GM18519 (cell line): ENCODE data around the gene NKIRAS1.
A peak's percentile ranks its signal among the peaks of the same experiment; 100 is the strongest.
"Not testable (repeated sequence)": the region's sequence is repeated elsewhere in the genome, so short reads cannot be mapped to it uniquely, and the experiment has no call there.

Source experiments
- ATAC-seq: cut with Tn5 transposase; IDR thresholded peaks from one replicate; pipeline ENCODE4 v1.9.1; 2021; ENCODE audit warnings: mild to moderate bottlenecking, moderate library complexity; ENCODE audit not compliant: unreplicated experiment, low FRiP score

NKIRAS1 gene

DNA sequence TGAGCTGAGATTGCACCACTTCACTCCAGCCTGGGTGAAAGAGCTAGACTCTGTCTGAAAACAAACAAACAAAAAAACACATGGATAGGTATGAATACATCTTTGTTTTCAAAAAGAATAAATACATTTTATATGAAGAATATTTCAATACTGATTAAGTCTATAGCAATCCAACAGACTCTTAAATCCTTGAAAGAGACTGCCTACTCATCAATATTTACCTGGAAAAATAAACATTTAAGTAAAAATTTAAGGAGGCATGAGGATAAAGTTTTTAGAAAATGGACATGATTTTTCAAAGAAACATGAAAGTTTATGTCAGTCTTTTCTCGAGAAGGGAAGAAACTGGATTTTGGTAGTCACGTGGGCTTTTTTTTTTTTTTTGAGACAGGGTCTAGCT, 5.4 kb downstream of the NKIRAS1 start:
- ATAC-seq, result no peak

DNA sequence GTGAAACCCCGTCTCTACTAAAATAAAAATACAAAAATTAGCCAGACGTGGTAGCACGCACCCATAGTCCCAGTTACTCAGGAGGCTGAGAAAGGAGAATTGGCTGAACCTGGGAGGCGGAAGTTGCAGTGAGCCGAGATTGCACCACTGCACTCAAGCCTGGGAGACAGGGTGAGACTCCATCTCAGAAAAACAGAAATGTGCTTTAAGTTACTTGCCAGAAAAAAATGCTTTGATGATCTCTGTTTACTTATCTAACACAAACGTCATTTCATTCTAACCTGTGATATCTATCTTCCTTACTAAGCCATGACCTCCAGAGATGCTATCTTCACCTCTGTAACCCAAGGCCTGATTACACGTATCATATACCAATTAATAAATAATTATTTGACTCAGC, 7.4 kb downstream of the NKIRAS1 start:
- ATAC-seq, result no peak

DNA sequence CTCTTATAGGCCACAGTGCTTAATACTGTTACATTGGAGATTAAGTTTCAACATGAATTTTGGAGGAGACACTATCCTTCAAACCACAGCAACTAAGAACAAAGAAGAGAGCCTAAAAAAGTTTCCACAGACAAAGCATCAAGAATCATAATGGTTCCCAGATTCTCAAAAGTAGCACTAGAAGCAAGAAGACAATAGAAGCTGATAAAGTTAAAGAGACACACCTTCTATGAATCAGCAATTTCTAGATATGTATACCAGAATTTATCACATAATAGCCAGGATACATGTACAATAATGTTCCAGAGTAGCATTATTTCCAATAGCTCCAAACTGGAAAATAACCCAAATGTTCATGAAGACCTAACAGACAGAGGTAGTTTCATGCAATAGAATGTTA, 12.2 kb downstream of the NKIRAS1 start:
- no peak for ATAC-seq

DNA sequence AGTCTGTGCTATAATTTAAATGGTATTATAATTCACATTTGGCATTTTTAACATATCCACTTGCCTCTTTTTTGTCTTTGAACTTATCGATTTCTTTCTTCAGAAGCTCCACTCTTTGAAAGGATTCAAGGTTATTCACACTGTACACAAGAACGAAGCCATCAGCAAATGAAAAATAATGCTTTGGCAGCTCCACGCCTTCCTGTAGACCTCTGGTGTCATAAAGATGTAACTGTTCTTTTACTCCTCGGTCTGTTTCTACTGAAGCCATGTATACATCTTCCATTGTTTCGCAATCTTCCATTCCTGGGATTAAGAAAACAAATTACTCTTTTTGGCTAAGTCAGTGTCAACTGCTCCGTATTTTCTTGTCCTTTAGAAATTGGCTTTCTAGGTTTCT, 16.0 kb downstream of the NKIRAS1 start:
- no peak for ATAC-seq

DNA sequence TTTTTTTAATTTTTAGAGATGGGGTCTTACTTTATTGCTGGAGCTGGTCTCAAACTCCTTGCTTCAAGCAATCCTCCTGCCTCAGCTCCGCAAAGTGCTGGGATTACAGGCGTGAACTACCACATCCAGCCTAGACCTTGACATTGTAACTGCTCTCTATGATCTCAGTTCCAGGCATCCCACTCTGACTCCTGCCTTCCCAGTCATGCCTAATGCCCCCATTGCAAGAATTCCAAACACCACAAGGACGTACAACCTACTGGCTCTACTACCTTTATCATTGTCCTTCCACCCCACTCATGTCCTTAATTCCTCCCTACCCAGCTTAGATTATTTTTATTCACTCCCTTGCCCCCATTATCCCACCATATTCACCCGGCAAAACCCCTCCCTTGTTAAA, 21.6 kb downstream of the NKIRAS1 start:
- no peak for ATAC-seq

DNA sequence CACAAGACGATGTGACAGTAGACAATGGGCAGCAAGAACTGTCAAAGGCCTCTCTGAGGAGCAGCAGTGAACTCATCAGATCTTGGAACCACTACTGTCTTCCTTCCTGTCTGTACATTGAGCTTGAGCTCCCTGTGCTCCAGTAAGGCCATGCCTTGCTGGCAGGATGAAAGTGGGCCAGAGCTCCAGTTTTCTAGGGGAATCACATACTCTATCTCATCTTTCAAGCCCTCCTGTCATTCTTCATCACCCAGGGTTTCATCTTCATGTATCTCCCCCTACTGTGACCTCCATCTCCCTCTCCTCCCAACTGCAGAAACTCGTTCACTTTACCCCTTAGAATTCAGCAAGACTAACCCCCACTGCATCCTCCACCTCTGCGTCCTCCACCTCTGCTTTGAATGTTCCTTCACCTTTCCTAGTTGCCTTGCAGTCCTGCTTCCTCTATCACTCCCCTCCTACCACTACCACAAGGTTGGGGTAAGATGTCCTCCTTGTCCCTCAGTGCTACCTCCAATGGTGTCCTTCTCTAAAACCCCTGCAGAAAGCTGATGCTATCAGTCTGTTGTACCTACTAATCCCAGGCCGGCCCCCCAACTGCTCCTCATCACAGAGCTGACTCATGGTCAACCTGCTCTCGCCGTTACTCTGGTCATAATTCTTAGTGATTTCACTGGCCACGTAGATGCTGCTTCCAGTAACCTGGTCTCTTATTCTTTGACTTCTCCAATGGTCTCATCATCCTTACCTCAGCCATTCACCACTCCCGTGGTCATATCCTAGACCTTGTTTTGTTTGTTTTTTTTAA, 22.3 kb downstream of the NKIRAS1 start:
- ATAC-seq, result no peak

DNA sequence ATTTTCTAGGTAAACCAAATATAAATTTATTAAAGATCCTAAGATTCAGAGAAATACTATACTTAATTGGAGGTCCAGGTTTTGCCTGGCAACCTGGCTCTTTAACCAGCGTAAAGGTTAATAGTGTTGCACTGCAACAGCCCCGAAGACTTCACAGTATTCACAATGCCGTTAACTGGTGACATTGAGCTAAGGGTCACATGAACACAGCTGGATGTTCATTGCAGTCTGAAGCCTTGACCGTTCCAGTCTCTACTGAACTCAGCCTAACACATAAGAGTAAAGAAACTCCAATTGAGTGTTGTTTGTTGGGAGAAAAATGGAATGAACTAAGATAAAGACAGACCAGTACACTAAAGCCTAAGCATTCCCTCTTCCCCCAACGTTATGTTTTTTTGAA, 26.8 kb downstream of the NKIRAS1 start:
- ATAC-seq, result no peak

DNA sequence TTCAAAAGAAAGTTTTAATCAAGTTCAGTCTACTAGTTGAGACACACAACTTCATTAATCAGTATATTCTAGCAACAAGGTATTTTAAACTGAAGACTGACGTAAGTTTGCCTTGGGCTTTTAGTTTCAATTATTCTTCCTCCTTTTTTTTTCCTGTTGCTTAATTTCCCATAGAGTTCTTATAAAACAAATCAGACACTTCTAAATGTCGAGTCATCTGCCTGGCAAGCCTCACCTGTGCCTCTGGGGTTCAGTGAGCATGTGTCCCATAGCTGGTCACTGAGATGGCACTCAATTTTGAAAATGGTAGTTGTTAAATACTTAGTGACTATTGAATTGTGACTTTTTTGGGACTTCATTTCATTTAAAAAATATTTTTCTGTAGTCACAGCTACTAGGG, 27.4 kb downstream of the NKIRAS1 start:
- ATAC-seq, result no peak

DNA sequence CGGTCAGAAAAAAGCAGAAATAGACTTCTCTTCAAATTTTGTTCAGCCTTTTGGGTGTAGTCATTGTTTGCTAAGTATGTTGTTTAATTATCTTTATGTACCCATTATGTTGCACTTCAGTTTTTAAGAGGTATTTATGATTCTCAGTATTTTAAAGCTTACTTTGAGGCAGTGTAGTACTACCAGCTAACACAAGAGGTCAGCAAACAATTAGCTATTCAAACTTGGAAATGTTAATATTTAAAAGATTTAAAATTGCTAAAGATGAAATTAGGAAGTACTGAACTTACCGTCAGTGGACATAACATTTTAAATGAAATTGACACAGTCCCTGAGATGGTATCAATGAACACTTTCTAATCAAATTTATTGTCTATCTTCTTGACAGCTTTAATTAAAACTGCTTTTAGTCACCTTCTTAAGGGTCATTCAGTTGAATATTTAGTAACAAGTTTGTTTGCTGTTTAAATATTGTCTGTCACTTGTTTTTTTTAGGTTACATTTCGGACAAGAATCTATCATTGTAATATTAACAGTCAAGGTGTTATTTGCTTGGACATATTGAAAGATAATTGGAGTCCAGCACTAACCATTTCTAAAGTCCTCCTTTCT, 28.1 kb downstream of the NKIRAS1 start:
- peak; percentile 39 for ATAC-seq

DNA sequence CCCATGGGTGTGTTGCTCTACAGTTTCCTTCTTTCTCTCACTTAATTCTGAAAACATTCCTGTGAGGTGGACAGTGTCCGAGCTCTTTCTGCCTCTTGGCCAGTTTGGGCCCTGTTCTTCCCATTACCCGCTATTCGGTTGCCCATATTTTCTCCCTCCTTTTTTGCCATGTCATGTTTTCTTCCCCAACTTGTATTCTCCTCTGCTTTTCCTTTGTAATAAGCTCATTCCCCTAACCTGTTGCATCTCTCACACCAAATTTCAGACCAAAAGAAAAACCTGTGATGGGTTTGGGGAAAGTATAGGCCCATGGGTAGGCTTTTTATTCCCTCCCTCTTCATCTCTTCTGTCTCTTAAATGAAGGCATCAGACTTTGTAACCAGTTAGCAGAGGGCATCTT, 30.5 kb downstream of the NKIRAS1 start:
- no peak for ATAC-seq

DNA sequence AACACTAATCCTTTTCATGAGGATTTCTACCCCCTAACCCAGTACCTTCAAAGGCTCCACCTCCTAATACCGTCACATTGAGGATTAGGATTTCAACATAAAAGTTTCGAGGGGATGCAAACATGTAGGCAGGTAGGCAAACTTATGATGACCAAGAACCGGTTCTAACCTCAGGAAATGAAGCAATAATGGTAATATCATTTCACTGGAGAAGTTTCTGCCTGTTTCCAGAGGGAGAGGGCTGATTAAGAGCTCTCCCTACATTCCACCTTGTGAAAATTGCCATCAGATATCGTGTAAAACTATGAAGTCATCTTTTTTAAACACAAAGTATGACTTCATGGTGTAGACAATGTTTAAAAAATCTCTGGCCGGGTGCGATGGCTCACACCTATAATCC, 31.6 kb downstream of the NKIRAS1 start:
- ATAC-seq, result no peak

DNA sequence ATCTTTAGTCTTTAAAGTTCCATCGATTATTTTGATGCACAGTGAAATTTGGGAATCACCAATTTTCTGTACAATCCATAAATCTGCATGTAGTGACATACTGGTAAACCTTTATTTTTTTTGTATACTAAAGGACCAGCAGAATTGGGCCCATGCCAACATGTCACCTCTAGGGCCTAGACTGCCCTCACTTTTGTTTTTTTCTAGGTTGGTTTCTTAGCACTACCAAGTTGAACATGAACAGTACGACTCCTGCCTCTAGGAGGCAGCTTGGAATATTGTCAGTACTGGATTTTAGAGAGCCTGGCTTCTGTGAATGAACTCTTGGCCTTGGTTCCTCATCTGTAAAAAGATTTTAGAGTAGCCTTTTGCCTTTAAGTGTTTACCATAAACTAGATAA, 32.3 kb downstream of the NKIRAS1 start:
- ATAC-seq, result no peak

DNA sequence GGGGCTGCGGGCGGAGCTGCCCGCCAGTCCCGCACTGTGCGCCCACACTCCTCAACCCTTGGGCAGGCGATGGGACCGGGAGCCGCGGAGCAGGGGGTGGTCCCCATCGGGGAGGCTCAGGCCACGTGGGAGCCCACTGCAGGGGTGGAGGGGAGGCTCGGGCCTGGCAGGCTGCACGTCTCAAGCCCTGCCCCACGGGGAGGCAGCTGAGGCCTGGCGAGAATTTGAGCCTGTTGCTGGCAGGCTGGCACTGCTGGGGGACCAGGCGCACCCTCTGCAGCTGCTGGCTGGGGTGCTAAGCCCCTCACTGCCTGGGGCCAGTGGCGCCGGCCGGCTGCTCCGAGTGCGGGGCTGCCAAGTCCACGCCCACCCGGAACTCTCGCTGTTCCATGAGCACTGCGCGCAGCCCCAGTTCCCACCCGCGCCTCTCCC, 34.3 kb downstream of the NKIRAS1 start:
- ATAC-seq, result no peak

DNA sequence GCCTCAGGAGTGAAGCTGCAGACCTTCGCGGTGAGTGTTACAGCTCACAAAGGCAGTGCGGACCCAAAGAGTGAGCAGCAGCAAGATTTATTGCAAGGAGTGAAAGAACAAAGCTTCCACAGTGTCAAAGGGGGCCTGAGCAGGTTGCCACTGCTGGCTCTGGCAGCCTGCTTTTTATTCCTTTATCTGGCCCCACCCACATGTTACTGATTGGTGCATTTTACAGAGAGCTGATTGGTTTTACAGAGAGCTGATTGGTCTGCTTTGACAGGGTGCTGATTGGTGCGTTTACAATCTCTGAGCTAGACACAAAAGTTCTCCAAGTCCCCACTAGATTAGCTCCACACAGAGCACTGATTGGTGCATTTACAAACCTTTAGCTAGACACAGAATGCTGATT, 34.8 kb downstream of the NKIRAS1 start:
- not testable (repeated sequence) for ATAC-seq

DNA sequence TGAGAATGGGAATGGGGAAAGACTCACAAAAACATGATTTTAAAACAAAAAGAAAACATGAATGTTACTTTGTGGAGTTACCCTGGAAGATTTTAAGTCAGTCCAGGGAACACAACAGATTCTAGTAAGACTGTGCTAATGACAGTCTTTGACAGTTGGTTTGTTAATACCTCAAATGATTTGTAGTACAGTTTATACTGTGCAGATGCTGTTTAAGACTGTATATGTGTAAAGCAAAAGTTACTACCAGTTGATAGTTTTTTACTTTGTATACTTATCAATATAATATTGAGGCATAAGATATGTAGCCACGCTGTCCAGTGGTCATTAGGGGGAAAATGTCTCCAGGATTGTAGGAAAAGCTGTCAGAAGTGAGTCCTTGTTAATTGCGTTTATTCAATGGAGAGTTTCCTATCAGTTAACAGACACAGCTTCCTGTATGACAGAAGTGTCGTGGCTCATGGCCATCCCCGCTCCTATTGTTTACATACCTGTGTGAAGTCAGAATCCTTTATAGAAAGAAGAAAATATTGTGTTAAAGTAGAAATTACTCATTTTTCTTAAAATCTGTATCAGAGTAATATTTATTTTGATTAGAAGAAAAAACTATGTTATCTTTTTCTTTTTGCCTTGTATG, 36.0 kb downstream of the NKIRAS1 start:
- no peak for ATAC-seq

DNA sequence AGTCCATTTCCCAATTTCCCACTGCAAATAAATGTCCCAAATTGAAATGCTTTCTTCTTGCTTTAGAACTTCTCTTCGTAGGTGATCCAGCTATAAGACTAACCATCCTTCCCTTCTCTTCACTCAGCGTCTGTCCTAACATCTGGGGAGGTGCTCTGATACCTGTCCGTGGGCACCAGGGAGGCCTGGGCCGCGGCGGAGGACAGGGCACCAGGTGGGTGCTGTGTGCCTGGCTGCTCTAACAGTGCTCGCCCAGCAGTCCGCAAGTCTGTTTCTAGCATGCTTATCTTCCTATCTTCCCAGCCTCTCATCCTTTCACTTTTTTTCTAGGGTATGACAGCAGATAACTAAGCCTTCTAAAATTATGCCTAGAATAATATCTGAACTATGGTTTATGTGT, 37.3 kb downstream of the NKIRAS1 start:
- ATAC-seq, result no peak

DNA sequence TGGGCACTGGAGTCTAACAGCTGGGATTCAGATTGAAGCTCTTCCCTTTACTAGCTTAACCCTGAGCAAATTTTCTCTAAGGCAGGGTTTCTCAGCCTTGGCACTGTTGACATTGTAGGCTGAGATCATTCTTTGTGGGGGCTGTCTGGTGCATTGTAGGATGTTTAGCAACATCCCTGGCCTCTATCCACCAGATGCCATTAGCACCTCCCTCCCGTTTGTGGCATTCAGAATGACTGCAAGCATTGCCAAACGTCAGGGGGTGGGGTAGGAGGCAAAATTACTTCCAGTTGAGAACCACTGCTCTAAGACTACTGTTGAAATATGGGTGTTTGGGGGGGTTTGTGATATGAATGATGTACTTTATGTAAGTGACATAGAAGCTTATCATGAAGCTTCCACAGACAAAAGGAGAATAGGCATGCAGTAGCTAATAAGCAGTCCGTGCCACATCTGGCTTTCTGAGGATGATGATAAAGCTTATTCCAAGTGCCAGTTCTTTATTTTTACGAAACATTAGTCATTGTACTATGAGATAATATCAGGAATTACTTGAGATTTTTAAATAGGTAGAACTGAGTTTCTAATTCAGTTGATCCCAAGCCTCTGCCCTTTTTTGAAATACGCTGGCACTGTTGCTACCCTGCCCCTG, 39.3 kb downstream of the NKIRAS1 start:
- ATAC-seq, result no peak

DNA sequence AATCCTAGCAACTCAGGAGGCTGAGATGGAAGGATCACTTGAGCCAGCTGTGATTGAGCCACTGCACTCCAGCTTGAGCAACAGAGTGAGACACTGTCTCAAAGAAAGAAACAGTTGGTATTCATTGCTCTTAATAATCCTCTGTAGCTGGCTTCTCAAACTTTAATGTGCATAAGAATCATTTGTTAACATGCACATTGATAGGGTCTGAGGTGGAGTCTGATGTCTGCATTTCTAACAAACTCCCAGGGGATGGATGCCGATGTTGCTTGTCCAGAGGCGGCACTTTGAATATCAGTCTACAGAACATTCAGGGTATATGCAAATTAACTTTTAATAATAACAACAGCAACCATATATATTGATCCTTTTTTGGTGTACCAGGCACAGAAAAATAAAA, 39.9 kb downstream of the NKIRAS1 start:
- no peak for ATAC-seq

DNA sequence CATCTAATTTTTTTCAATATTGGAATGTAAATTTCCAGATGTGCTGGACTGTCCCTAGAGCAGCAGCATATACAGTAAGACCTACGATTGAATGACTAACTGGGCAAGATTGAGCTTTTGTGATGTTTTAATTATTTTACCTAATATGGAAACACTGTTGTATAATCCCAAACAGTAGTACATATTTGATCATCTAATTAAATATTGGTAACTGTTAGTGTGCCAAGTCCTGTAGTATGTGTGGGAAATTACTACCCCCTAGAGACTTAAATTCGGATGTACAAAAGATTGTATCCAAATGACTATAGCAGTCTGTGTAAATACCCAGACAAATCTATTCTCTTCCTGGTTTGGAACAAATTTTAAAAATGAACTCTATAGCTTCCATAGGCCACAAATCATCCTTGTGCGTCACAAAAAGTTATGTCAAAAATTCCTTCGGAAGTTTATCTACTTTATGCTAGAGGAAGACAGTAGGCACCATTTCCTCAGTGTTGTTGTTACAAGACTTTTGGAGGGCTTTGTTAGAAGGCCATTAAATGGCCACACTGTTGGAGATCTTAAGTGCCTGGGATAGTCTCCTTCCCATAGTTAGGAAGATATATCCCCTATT, 41.6 kb downstream of the NKIRAS1 start:
- ATAC-seq, result no peak

DNA sequence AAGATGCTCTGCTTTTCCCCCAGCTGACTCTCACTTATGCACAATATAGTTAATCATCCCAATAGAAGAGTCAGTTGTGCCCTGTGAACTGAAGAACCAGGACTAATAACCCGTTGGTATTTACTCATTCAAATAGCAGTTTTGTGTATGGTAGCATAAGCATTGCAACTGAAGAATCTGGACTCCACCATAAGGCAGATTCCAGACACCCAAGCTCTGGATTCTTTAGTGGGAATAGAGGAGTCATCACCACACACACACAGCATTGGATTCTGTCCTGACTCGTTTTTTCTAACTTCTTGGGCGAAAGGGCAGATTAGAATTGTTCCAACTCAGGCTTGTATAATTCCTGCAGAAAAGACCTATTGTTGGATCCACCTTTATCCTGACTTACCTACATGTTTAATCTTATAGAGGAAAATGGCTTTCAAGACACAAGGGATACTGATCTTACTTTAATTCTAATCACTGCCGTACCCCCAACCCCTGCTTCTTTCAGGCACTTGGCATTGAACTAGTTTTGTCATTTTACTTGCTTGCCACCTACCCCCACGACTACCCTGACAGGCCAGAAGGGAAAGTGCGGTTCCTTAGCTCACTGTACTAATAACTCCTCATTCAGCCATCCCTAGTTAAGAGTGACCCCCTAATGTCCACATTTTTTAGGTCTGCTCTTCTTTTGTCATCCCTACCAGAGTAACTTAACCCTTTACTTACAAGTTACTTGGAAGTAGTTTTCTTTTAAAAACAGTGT, 42.3 kb downstream of the NKIRAS1 start:
- ATAC-seq, result no peak
